ENCODE data around the gene SMAD3. TPM values are rescaled to one million over a fixed set of nuclear protein-coding genes. Genes with fewer than 3 reads are reported as not detected.

The SMAD3 gene
- polyA plus RNA-seq, 5 donors, result 40.4 to 54.0 (median 46.2) TPM

DNA sequence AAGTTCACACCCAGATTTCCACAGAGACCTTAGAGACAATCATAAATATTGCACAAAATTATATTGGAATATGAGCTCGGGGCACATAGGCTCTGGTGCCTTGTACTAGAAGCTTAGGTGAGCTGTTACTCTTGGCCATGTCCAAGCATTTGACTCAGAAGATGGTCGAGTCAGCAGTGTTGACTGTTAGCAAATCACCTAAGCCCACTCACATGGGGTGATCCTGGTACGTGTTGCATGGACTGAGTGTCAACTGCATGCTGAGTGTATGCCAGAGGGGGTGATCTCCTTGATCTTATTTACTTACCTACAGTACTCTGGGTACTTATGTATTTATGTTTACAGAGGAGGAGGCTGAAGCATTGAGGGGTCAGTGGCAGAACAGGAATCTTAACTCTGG lies 14.0 kb downstream of the SMAD3 start:
- no peak for DNase-seq

DNA sequence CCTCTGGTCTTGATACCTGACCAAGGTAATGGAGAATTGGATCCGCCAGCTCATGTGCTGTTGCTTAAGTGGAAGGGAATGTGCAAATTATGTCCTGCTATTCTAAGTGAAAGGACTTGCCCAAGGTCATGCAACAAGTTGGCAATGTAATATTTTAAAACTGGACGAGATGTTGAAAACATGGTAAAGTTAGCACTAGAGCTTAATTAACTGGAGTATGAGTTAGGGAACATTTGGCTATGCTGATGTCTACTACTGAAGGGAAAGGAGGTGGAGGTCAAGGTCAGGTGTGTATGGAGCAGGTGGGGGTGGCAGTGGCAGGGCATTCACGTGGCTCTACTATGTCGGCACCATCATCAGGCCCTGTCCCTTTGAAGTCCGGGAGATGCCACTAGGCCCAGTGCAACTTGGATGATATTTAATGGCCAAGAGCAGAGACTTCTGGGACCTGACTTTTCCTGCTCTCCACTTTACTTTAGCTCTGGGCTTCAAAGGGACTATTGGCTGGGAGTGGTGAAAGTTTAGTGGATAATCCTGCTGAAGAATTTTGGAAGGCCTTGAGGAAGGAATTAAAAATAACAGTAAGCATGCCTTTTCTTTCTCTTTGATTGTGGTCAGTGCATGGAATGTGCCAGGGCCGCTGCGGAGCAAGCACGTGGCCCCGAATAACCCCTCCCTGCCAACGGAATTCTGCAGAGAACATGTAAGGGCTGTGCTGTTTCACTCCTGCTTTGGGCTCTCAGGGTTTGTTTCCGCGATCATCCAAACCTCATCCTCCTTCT lies 14.9 kb downstream of the SMAD3 start:
- DNase-seq, result no peak

DNA sequence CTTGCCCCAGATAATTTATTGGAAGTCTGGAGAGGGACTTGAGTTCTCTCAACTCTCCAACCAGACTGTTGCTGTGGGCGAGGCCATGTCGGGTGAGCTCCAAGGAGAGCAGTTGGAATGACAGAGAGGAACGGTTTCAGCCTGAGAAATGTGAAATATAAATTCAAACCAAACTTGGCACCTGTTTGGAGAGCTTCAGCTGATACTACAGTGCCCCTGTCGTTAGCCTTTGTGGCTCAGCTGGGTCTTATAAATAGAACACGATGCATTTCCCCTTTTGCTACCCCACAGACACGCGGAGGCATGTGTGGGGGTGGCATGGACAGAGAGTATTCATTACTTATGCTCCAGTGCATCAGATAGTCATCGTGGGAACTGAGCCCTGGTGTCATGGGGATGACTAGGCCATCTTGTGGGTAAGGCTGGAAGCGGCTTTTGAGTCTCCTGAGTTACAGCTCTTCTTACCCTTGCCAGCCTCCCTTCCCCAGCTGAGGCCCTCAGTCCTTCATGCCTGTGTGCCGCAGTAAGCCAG lies 15.6 kb downstream of the SMAD3 start:
- no peak for DNase-seq

DNA sequence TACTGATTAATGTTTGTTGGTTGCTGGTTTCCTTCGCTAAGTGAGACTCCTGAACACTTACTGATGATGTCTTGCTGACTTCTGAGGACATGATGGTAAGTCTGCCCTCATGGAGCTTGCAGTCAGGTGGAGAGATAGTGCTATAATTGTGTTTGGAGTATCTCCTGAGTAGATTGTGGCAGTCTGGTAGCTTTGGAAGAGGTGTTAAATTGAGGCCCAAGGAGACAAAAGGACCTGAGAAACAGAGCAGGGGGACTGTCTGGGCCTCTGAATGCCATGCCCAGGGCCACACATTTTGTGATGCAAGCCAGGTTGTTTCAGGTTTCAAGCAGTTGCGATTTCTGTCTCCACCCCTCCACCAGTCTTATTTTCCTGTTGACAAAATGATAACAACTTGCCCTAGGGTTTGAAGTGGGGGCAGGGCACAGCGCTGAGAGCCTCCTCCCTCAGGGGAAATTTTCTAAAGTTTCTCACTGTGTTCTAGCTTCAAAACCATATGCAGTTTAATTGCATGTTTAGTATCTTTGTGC lies 16.7 kb downstream of the SMAD3 start:
- DNase-seq, result no peak

DNA sequence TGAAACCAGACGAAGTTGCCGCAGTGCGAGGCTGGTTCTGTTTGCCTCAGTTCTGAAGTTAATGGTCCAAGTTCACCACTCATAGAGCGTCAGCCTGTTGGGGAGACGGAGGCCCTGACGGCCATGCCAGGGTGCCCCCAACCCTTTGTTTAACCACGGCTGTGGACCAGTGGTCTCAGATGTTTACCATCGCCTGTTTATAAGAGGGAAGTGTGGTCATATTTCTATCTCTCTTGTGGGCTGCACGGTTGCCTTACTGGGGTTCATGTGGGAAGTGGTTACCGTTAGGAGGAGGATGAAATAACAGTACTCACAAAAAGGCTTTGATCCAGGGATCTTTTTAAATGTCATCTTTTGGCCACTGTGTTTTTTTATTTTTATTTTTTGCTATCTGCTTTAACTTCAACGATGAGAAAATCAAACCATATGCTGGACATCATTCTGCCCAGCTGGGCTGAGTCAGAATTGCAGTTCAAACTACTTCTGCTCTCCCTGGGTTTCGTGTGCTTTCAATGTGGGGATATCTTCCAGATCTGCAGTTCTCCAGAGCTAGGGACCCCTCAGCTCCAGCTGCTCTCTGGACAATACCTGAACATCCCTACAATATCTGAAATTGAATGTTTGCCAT lies 17.8 kb downstream of the SMAD3 start:
- no peak for DNase-seq

DNA sequence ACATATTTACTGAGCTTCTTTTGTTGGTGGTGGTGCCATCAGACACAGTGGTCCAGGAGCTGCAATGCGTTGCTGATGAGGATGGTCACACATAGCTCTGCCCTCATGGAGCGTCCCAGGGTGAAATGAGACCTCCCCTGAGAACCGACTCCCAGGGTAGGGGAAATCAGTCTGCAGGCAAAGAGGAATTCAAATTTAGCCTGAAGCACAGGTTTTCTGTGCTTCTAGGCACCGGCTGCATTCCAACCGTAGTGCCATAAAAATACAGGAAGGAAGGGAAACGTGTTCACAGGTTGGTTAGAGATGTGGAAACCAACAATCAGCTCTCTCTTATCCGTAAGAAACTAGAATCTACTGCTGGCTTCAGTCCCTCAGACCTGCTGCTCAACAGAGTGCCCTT lies 19.2 kb downstream of the SMAD3 start:
- no peak for DNase-seq

DNA sequence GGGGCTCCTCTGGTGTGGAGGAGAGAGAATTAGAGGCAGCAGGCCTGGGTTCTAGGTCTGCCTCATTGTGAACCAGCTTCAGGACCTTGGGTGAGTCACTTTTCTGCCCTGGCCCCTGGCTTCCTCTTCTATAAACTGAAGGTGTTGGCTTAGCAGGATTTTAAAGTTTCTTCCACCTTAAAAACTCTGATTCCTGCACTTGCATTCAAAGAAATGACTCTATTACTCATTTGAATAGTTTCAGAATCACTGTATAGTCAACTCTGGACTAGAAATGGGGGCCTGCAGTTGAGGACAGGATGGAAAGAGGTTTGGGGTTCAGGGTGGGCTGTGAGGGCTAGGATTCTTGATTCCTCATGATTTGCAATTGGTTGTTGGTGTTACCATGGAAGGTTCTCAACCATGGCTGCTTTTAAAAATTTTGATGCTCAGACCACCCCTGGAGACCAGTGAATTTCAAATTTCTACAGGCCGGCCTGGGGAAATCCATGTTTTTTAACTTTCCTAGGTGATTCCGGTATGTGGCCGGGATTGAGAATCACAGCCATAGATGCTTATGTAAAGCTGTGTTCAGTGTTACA lies 19.9 kb downstream of the SMAD3 start:
- no peak for DNase-seq

DNA sequence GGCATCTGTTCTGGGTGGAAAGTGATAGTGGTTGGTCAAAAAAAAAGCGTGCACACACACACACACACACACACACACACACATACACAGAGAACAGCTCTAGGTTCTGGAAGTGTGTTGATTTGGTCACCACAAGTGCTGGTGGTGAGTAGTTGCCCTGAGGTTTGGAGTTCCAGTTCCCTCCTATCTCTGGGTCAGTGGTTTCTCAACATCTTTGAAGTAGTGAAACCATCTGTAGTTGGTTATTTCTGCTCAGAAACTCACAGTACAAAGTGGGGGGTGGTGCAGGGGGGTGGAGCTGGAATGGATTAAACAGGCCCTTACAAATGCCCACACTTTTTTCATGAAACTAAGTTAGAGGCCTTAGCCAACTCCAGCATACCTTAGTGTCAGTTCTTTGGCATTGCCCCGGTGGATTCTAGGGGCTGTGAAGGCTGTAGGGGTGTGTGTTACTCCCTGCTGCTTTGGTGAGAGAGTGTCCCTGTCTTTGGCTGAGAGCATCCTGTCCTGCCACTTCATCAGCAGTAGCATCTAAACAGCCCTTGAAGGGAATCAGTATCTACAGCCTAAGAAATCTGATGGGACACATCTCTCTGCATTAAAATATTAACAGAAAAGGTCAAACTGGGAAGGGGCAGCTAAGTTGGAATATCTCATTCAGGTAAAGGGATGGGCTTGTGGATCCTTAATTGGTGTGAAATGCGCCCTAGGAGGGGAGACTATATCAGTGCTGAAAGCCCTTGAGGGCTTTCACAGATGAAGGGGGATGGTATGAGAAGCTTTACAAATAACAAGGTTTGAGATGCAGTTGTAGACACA lies 20.6 kb downstream of the SMAD3 start:
- DNase-seq, result no peak

DNA sequence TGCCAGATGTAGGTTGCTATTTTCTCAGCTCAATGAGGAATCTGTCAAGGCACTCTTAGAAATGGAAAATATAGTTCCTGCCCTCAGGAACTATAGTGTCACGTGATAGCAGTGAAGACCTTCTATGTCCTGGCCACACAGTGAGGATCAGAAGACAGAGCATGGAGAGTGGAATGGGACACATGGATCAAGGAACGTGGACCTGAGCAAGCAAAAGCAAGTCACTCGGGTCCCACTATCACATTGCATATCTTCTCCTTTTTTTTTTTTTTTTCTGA lies 21.2 kb downstream of the SMAD3 start:
- no peak for DNase-seq

DNA sequence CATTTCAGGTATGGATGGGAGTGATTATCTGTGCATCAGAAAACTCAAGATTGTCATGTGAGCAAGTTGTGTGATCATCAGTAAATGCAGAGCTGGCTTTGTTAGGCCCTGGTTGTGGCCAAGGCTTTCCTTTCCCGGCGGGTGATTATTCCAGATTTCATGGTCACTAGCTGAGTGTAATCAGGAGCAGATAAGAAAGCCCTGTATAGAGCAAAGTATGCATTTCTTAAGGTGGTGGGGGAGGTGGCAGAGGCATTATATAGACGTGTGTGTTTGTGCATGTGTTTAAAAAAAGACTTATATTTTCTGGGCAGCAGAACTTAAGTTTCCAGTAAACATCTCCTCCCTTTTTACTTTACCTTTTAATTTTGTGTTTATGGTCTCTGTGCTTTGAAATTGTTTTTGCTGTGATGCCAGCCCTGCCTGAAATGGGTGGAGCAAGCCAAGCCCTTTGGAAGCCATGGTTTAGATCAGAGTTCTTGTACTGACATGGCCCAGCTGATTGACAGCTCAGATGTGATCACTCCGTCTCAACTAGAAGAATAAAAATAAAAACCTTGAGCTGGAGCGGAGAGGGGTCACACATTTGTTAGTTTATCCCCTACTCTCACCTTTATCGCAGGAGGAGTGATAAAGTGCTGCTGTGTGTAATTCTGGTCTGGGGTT lies 22.2 kb downstream of the SMAD3 start:
- no peak for DNase-seq

DNA sequence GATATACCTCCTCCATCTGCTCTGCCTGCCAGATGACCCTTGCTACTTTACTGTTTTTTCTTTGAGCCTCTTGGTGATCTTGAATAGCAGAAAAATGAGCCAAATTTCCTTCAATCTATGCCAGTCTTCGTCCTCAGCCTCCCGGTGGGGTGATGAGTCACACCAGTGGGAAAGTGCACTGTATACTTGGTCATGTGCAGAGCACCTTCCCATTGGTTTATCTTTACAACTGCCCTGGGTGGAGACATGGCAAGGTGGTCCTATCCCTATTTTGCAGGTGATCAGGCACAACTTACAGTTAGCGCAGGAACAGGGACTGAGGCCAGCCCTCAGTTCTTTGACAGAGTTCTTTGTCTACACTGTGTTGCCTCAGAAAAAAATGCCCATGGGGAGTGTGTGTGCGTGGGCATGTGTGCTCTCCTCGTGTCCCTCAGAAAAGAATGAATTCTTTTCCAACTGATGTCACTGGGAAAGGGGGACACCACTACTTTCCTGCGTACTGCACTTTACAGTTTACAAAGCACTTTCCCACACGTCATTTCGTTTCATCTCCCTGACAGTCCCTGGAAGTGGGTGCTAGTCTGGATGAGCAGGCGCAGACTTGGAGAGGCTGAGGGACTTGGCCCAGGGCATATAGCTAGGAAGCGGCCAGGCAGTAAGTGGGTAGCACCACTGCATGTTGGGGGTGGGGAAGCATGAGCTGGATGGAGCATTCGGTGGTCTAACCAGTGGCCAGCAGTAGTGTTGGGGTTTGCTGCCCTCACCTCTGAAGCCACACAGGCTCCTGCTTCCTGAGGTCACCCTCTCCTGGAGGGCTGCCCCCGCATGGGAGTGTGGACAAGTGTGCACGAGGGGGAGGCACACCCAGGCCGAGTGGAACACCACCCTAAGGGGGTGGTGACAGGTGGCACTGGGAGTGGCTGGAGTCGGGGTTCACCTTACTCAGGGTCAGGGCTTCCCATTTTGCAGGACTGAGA lies 24.1 kb downstream of the SMAD3 start:
- DNase-seq, result no peak

DNA sequence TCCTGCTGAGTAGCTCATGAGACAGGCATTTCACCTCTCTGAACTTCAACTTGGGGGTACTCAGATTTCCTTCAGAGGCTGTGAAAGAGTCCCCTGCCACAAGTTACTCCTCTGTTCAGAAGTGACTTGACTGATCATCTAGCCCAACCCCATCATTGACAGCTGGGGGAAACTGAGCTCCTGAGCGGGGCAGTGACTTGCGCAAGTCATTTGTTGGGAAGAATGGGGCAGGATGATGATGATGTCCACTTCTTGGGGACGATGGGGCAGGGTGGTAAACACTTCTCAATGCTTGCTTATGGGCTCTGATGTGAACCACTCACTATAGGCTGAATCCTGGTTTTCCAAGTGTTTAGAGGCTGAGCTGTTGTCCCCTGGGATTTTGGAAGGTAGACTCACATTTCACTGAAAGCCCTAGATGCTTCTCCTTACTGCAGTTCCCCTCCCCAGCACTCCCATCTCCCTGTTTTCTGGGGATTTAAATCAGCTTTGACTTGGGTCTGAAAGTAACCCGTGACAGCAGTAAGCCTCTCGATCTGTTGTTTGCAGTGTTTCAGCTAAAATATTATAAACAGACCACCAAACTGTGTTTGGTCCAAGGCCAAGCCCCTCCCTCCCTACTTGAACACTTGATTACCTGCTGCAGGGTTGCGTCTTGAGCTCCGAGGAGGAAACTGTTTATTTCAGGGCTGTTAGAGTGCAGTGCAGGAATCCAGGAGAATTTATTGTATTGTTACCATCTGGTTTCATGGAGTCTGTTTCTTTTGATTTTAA lies 25.1 kb downstream of the SMAD3 start:
- DNase-seq, result no peak

DNA sequence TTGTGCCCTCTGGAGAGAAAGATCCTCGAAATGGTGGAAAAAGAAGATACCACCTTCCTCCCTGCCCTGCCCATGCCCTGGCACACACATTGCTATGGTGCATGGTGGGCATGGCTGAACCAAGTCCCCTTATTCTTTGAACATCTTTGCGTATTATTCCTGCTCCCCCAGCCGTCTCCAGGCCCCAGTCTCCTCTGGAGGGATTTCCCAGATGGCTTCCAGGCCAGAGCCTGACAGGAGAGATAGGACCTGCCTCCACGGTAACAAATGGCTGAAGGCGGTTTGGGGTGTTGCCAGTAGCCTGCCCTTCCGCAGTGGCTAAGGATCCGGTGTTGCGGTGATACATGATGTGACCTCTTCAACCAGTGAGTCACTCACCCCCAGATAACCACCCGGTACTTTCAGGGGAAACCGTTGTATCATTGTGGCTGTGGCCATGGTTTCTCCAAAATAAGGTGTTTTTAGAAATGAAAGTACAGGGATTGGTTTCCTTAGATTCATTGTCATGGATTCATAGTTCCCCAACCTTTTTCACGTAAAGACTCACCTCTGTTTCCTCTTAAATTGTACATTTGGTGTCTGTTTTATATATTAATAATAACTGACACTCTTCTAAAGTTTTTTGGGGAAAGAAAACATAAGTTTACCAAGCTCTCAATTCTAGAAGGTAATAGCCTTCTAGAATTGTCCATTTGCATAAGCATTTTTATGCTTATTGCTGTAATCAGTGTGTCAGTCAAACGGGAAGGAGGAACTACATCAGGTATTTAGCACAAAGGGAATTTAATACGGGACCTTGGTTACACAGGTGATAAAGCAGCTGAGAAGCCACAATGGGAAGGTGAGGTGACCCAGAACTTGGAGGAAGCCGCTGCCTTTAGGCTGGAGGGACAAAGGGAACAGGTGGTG lies 25.9 kb downstream of the SMAD3 start:
- no peak for DNase-seq

DNA sequence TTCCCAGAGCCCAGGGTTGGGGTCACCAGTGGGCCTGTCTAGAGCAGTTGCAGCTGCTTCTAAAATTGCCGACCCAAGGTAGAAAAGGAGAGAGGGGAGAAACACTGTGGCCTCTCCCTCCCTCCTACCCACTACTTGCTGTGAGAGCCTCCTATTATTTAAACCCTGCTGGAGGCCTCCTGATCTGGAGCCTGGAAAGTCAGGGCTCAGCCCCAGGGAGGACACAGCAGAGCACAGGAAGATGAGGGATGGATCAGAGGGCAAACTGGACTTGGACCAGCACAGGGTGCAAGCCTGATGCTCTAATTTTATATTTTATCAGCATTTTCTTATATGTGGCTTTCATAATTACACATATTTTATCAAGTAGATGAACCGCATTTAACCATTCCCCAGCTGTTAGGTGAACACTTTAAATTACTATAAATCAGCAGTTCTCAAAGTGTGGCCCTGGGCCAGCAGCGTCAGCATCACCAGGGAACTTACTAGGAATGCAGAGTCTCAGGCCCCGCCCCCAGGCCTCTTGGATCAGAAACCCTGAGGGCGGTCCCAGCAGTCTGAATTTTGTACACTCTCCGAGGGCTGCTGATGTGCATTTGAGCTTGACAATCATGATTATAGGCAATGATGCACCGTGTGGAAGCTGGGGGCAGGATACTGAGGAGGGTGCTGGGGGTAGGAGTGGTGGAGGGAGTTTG lies 26.7 kb downstream of the SMAD3 start:
- DNase-seq, result no peak

DNA sequence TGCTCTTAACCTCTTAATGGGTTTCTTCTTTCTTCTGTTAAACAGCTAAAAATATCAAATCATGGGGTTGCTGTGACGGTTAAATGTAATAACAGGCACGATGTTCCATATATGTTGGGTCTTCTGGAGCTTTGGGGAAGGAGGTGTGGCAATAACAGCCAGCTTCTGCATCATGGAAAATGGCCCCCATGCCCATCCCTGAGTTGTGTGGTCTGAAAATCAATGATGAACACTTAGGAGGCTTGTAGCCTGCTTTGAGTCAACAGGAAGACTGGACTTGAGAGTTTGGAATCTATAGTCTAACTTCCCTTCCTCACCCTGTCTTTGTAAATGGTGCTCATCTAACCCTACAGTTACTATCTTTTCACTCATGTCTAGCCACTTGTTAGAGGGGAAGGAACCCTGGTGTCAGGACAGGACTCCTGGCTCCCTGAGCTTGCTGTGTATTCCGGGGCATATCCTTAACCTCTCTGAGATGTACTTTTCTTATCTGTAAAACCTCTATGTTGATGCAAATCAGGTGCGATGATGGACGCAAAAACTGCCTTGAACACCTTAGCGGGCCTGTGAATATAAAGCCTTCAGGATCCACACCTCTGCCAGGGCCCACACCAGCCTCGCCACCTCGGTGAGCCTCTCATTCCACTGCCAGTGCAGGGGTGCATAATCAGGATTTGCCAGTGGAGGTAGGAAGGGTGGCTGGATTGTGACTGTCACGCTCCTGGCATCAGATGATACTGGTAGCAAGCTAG lies 27.5 kb downstream of the SMAD3 start:
- DNase-seq, result no peak

DNA sequence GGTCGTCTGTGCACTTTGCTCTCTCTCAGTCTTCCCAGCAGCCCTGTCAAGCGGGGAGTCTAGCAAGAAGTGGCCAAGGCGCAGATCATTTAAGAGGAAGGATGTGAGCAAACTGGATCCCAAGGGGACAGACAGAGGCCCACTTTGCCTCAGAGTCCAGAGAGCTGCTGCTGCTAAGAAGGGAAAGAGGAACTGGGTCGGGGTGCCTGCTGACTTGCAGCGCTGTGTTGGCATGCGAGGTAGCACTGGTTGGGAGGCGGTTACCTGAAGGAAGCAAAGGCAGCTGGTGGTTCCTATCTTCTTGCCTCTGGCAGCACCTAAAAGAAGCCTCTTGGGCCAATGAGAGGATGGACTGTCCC lies 28.1 kb downstream of the SMAD3 start:
- DNase-seq, result no peak
